Measurements from ENCODE around the gene IFNA2.

The IFNA2 gene

DNA sequence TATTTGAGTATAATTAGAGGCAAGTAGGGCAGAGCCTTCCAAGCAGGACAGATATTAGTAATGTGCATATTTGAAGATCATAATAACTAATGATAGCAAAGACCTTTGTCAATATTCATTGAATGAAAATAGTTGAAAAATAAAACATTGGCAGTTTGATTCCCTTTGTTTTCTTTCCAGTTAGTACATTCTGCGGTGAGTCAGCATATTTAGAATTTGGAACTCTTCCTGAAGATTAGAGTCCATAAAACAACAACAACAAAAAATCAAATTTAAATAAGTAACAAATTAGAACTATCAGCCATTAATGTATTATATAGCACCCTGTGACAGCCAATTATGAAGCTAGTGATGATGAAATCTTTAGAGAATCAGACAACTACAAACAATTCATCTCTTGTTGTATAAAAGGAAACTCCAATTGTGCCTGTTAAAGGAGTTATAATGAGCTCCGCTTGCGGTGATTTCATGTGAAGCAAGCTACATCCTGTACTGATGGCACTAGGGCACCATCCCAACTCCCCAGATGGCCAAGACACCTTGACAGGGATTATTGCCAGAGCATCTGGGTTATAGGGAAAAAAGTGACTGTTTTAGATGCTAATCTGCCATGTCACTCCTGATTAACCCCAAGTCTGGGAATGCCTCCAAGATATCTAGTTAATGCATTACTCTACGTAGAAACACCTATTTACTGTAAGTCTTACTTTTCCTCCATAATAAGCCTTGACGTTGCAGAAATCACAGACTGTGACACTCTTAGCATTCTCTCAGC lies 30.5 kb upstream of the IFNA2 start:
- TF ChIP-seq, protein P1, sequence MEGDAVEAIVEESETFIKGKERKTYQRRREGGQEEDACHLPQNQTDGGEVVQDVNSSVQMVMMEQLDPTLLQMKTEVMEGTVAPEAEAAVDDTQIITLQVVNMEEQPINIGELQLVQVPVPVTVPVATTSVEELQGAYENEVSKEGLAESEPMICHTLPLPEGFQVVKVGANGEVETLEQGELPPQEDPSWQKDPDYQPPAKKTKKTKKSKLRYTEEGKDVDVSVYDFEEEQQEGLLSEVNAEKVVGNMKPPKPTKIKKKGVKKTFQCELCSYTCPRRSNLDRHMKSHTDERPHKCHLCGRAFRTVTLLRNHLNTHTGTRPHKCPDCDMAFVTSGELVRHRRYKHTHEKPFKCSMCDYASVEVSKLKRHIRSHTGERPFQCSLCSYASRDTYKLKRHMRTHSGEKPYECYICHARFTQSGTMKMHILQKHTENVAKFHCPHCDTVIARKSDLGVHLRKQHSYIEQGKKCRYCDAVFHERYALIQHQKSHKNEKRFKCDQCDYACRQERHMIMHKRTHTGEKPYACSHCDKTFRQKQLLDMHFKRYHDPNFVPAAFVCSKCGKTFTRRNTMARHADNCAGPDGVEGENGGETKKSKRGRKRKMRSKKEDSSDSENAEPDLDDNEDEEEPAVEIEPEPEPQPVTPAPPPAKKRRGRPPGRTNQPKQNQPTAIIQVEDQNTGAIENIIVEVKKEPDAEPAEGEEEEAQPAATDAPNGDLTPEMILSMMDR (IDR thresholded peaks at IDR 0.05; ENCODE audit: insufficient read depth, low read depth, low read length, missing control alignments): no peak
- no peak for DNase-seq (ENCODE audit: low read depth)
- H3K4me3 ChIP-seq (ENCODE audit: low read depth, low read length): no peak overlapping the region

DNA sequence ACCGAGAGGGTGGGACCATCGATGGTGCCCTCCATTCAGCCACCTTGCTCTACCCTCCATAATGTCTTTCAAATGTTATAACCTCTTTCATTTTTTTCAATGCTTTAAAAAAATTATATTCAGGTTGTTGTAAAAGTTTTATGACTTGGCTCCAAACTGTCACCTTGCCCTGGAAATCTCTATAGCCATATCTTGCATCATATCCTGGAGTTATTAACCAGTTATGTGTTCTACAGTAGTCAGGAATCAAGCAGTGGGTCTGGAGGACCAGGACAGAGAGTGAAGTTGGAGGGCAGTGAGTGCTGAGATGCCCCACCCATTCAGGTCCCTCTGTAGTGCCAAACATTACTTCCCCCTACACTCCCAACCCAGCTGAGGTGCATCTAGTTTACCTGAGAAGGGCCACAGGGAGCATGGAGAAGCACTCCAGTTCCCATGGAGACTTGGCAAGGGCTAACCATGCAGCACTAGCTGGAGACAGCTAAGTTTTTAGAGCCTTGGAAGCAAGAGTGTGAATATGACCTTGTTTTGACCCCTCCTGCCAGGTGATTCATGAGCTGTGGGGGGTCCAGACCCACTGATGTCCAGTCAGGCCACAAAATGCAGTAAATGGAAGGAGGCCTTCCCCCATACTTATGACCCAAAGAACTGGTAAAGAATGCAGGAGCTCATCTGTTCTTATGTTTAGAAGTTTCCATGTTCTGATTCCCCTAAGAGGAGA lies 29.2 kb upstream of the IFNA2 start:
- no peak for DNase-seq (ENCODE audit: low read depth)
- TF ChIP-seq, protein P1 (IDR thresholded peaks at IDR 0.05; ENCODE audit: insufficient read depth, low read depth, low read length, missing control alignments): no peak
- no peak overlapping the region for H3K4me3 ChIP-seq (ENCODE audit: low read depth, low read length)

DNA sequence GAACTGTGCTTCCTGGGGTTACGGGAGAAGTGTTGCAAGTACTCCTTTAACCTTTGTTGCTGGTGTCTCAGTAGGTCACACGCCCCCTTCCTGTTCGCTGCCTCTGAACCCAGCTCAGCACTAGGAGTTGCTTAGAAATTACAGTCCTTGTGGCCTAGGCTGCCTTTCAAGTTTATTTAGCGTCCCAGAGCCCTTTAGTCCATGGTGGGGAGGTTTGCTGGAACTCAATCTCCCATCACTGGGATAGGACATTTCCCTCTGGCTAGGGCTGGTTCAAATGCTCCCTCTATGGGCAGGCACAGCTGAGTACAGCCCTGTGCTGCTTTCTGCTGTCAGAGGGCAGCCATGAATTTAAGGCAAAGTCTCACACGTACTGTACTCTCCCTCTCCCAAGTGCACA lies 28.4 kb upstream of the IFNA2 start:
- H3K4me3 ChIP-seq (ENCODE audit: low read depth, low read length): no peak overlapping the region
- DNase-seq (ENCODE audit: low read depth): peak; percentile 18
- TF ChIP-seq, protein P1 (IDR thresholded peaks at IDR 0.05; ENCODE audit: insufficient read depth, low read depth, low read length, missing control alignments): peak; percentile 52

DNA sequence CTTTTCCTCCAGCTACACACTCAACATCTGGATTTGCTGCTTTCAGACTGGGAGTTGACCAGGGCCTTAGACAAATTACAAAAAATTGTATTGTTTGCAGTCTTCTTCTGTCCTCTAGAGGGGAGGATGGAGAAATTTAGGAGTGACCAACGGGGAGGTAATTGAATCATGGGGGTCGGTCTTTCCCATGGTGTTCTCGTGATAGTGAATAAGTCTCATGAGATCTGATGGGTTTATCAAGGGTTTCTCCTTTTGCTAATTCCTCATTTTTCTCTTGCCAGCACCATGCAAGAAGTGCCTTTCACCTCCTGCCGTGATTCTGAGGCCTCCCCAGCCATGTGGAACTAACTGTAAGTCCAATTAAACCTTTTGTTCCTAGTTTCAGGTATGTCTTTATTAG lies 28.0 kb upstream of the IFNA2 start:
- H3K4me3 ChIP-seq (ENCODE audit: low read depth, low read length): no peak overlapping the region
- TF ChIP-seq, protein P1 (IDR thresholded peaks at IDR 0.05; ENCODE audit: insufficient read depth, low read depth, low read length, missing control alignments): no peak
- DNase-seq (ENCODE audit: low read depth): no peak

DNA sequence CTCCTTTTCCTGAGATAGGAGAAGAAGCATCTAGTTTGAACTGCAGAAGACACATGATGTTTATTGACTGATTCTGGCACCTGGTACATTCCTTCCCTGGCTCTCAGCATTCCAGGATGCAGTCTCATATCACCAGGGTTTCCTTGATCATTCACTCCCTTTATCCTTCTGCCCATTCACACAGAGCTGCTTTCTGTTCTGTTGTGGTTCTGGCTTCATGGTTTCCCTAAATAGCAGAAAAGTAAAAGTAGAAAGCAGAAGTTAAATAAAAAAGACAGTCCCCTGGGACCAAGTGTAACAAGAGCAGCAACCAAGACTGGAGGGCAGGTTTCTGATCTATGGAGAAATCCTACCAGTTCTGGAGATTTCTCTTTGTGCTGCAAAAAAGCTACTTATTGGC lies 26.9 kb upstream of the IFNA2 start:
- TF ChIP-seq, protein P1 (IDR thresholded peaks at IDR 0.05; ENCODE audit: insufficient read depth, low read depth, low read length, missing control alignments): no peak
- peak; percentile 17 for DNase-seq (ENCODE audit: low read depth)
- H3K4me3 ChIP-seq (ENCODE audit: low read depth, low read length): no peak overlapping the region

DNA sequence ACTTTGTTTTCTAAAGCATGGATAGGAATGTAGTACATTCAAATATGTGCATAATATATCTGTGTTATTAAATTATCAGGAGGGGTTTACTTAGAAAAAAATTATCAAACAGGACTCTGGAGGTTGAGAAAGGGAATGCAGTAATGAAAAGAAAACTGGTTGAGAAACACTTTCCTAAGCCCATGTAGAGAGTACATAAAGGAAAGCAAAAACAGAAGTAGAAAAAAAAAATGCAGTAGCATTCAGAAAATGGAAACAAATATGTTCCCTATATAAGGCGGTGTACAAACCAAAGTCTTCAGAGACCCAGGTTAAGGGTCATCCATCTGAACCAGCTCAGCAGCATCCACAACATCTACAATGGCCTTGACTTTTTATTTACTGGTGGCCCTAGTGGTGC lies 23.6 kb upstream of the IFNA2 start, which contains the start of gene IFNA8:
IFNA8 (plus strand) TSS at position 301 of the 400 bp plus-strand sequence; CDS start at position 361, 60 bp downstream.
- TF ChIP-seq, protein P1 (IDR thresholded peaks at IDR 0.05; ENCODE audit: insufficient read depth, low read depth, low read length, missing control alignments): no peak
- no peak within 1 kb of the TSS for H3K4me3 ChIP-seq (ENCODE audit: low read depth, low read length)
- DNase-seq (ENCODE audit: low read depth): no peak
